A375 (cell line): ENCODE measurements around the gene SLK. TPM values are rescaled to one million over a fixed set of nuclear protein-coding genes. Genes with fewer than 3 reads are reported as not detected.

Experiments
- small RNA-seq: library from RNA; depleted of rRNA; stranded (forward); fragments of <200 nt; gene quantifications from one replicate; pipeline ENCODE3, GENCODE V24; 2014
- total RNA-seq: library from RNA; depleted of rRNA; stranded (reverse); fragments of >200 nt; shearing (Covaris generic); gene quantifications from 2 replicates; pipeline ENCODE4 v1.2.3, GENCODE V29; 2014; rRNA removed

Gene SLK
- 37.5 and 47.3 TPM in 2 replicates for total RNA-seq

GRCh38 chr10:103966671-103967447 is at the start of gene SLK:
Gene SLK, plus strand, starts transcription at chr10:103967140. Its CDS starts 606 bp downstream, at chr10:103967746.

GRCh38 chr10:103918053-103918846 is 48.7 kb upstream of the SLK start, which contains the start of gene STN1:
Gene STN1, minus strand, starts transcription at chr10:103918184. Its CDS starts 590 bp downstream, at chr10:103917594.

Small RNA genes within 50 kb of the gene (small RNA-seq; reads per million reads assigned to genes)
- not detected for gene RN7SL524P

Other genes with a start within 250 kb of the SLK start
- gene SH3PXD2A, start 111.6 kb upstream of the SLK start, total RNA-seq, result 33.9 and 34.7 TPM in 2 replicates
- gene STN1, start 49.0 kb upstream of the SLK start, total RNA-seq, result 41.6 and 52.5 TPM in 2 replicates
- gene COL17A1, start 118.7 kb downstream of the SLK start, total RNA-seq, result 0.57 and 3.7 TPM in 2 replicates
- gene SFR1, start 155.0 kb downstream of the SLK start, total RNA-seq, result 5.7 and 8.2 TPM in 2 replicates